Left kidney (tissue), 2 donors: ENCODE results near the gene TGFBR2. TPM values are rescaled to one million over a fixed set of nuclear protein-coding genes. Genes with fewer than 3 reads are reported as not detected.

Experiments
- DNase-seq: peaks from one replicate; pipeline ENCODE4 v3.0.0-alpha.2; 2013
- polyA plus RNA-seq: library from polyadenylated mRNA; unstranded; fragments of 120-200 nt; gene quantifications from one replicate; pipeline ENCODE4 v1.2.1, GENCODE V29; 2013; ENCODE audit not compliant: insufficient read length

TGFBR2 gene
- polyA plus RNA-seq, 1 donor, result 93.2 TPM

- DNase-seq, result no peak
Measured at GRCh38 chr3:30598668-30599545, 7.5 kb upstream of the TGFBR2 start.

GRCh38 chr3:30600572-30600971, 5.8 kb upstream of the TGFBR2 start:
- no peak for DNase-seq

GRCh38 chr3:30602946-30603345, 3.5 kb upstream of the TGFBR2 start:
- no peak for DNase-seq

- no peak for DNase-seq
Measured at GRCh38 chr3:30604093-30604492, 2.3 kb upstream of the TGFBR2 start.

GRCh38 chr3:30604558-30604957, 1.8 kb upstream of the TGFBR2 start:
- DNase-seq, result no peak

- DNase-seq, result no peak
Measured at GRCh38 chr3:30605005-30605404, 1.4 kb upstream of the TGFBR2 start.

GRCh38 chr3:30605706-30606300, 598 bp upstream of the TGFBR2 start:
- DNase-seq, result no peak

GRCh38 chr3:30607032-30607833, 832 bp downstream of the TGFBR2 start:
- peak; percentile 69 for DNase-seq

GRCh38 chr3:30608598-30608947, 2.2 kb downstream of the TGFBR2 start:
- DNase-seq, result no peak

- no peak for DNase-seq
Measured at GRCh38 chr3:30609930-30610701, 3.7 kb downstream of the TGFBR2 start.

GRCh38 chr3:30610702-30611368, 4.4 kb downstream of the TGFBR2 start:
- no peak for DNase-seq

GRCh38 chr3:30611613-30612436, 5.4 kb downstream of the TGFBR2 start:
- DNase-seq, result no peak

GRCh38 chr3:30612437-30613132, 6.2 kb downstream of the TGFBR2 start:
- DNase-seq, result no peak

- no peak for DNase-seq
Measured at GRCh38 chr3:30613133-30613825, 6.9 kb downstream of the TGFBR2 start.

- DNase-seq, result no peak
Measured at GRCh38 chr3:30614373-30614772, 8.0 kb downstream of the TGFBR2 start.

- no peak for DNase-seq
Measured at GRCh38 chr3:30614943-30615342, 8.5 kb downstream of the TGFBR2 start.

GRCh38 chr3:30615615-30616346, 9.4 kb downstream of the TGFBR2 start:
- DNase-seq, result no peak

- no peak for DNase-seq
Measured at GRCh38 chr3:30616347-30617027, 10.1 kb downstream of the TGFBR2 start.
